H9 (cell line): ENCODE measurements around the gene KRTAP10-10. TPM values are rescaled to one million over a fixed set of nuclear protein-coding genes. Genes with fewer than 3 reads are reported as not detected.
A peak's percentile ranks its signal among the peaks of the same experiment; 100 is the strongest.

Experiments used
- DNase-seq: peaks from one replicate; pipeline ENCODE4 v3.0.0-alpha.2; 2017
- H2AFZ ChIP-seq: one replicate; pipeline ENCODE4 v1.6.1; 2013; ENCODE audit warnings: mild to moderate bottlenecking, low read length, control low read depth, moderate library complexity
- H2AK5ac ChIP-seq: 2 replicates; pipeline ENCODE4 v1.6.1; 2013; ENCODE audit warnings: low read length, control low read depth, mixed read lengths; ENCODE audit not compliant: insufficient read length
- H2BK120ac ChIP-seq: one replicate; pipeline ENCODE4 v1.6.1; 2013; ENCODE audit warnings: low read depth, mild to moderate bottlenecking, low read length, control low read depth, inconsistent platforms; ENCODE audit not compliant: poor library complexity, severe bottlenecking
- H2BK12ac ChIP-seq: 2 replicates; pipeline ENCODE4 v1.6.1; 2013; ENCODE audit warnings: low read length, control low read depth, mixed read lengths, low read depth; ENCODE audit not compliant: insufficient read length
- H2BK15ac ChIP-seq: 2 replicates; pipeline ENCODE4 v1.6.1; 2013; ENCODE audit warnings: low read depth, low read length, control low read depth
- H2BK20ac ChIP-seq: one replicate; pipeline ENCODE4 v1.6.1; 2013; ENCODE audit warnings: low read depth, mild to moderate bottlenecking, low read length, control low read depth, inconsistent platforms; ENCODE audit not compliant: poor library complexity, severe bottlenecking
- H2BK5ac ChIP-seq: 2 replicates; pipeline ENCODE4 v1.6.1; 2013; ENCODE audit warnings: low read length, control low read depth, mixed read lengths; ENCODE audit not compliant: insufficient read length
- H3K14ac ChIP-seq: 2 replicates; pipeline ENCODE4 v1.6.1; 2013; ENCODE audit warnings: low read length, control low read depth; ENCODE audit not compliant: insufficient read depth
- H3K18ac ChIP-seq: 2 replicates; pipeline ENCODE4 v1.6.1; 2013; ENCODE audit warnings: low read depth, mild to moderate bottlenecking, mixed read lengths, low read length, control low read depth; ENCODE audit not compliant: insufficient read length
- H3K23ac ChIP-seq: 2 replicates; pipeline ENCODE4 v1.6.1; 2013; ENCODE audit warnings: low read length, control low read depth, mixed read lengths, low read depth; ENCODE audit not compliant: insufficient read length
- H3K23me2 ChIP-seq: 2 replicates; pipeline ENCODE4 v1.6.1; 2013; ENCODE audit warnings: low read depth, mild to moderate bottlenecking, mixed read lengths, low read length, control low read depth; ENCODE audit not compliant: insufficient read length, poor library complexity, severe bottlenecking
- H3K27ac ChIP-seq: 2 replicates; pipeline ENCODE4 v1.5.1; 2013; ENCODE audit warnings: low read length, control low read depth, mixed read lengths, low read depth; ENCODE audit not compliant: insufficient read length
- H3K27me3 ChIP-seq: 2 replicates; pipeline ENCODE4 v1.6.1; 2013; ENCODE audit warnings: low read length, control low read depth, inconsistent platforms; ENCODE audit not compliant: insufficient read depth
- H3K4ac ChIP-seq: 2 replicates; pipeline ENCODE4 v1.6.1; 2013; ENCODE audit warnings: low read depth, mild to moderate bottlenecking, control low read depth, inconsistent platforms, low read length, moderate library complexity
- H3K4me1 ChIP-seq: 2 replicates; pipeline ENCODE4 v1.6.1; 2013; ENCODE audit warnings: low read length, control low read depth, inconsistent platforms; ENCODE audit not compliant: insufficient read depth
- H3K4me2 ChIP-seq: 2 replicates; pipeline ENCODE4 v1.6.1; 2013; ENCODE audit warnings: low read length, control low read depth, mixed read lengths; ENCODE audit not compliant: insufficient read length, insufficient read depth
- H3K56ac ChIP-seq: 2 replicates; pipeline ENCODE4 v1.6.1; 2013; ENCODE audit warnings: low read depth, mild to moderate bottlenecking, mixed read lengths, low read length, control low read depth; ENCODE audit not compliant: insufficient read length
- H3K79me1 ChIP-seq: 2 replicates; pipeline ENCODE4 v1.6.1; 2013; ENCODE audit warnings: low read depth, mild to moderate bottlenecking, moderate library complexity, low read length, control low read depth, inconsistent platforms; ENCODE audit not compliant: insufficient read depth, poor library complexity, severe bottlenecking
- H3K79me2 ChIP-seq: 2 replicates; pipeline ENCODE4 v1.6.1; 2013; ENCODE audit warnings: low read length, control low read depth, inconsistent platforms; ENCODE audit not compliant: insufficient read depth
- H3K9ac ChIP-seq: 2 replicates; pipeline ENCODE4 v1.6.1; 2013; ENCODE audit warnings: low read length, control low read depth, mixed read lengths; ENCODE audit not compliant: insufficient read length; ENCODE audit errors: extremely low read depth
- H3K9me3 ChIP-seq: one replicate; pipeline ENCODE4 v1.6.1; 2013; ENCODE audit warnings: low read depth, low read length, inconsistent platforms; ENCODE audit not compliant: control insufficient read depth
- H3T11ph ChIP-seq: one replicate; pipeline ENCODE4 v1.6.1; 2013; ENCODE audit warnings: mild to moderate bottlenecking, low read length, control low read depth, inconsistent platforms
- H4K20me1 ChIP-seq: one replicate; pipeline ENCODE4 v1.6.1; 2013; ENCODE audit not compliant: control insufficient read depth, insufficient read length, insufficient read depth
- H4K5ac ChIP-seq: 2 replicates; pipeline ENCODE4 v1.6.1; 2013; ENCODE audit warnings: low read depth, mild to moderate bottlenecking, mixed read lengths, low read length, control low read depth; ENCODE audit not compliant: insufficient read length
- H4K8ac ChIP-seq: replicated peaks from 2 replicates; pipeline ENCODE4 v1.6.1; 2013; ENCODE audit warnings: low read length, control low read depth, mixed read lengths, low read depth; ENCODE audit not compliant: insufficient read length
- H4K91ac ChIP-seq: 2 replicates; pipeline ENCODE4 v1.6.1; 2013; ENCODE audit warnings: low read depth, mild to moderate bottlenecking, moderate library complexity, mixed read lengths, low read length, control low read depth; ENCODE audit not compliant: insufficient read length
- H3K27ac Mint-ChIP-seq, 3 experiments: 2 replicates in 2 of 3; 3 replicates in 1 of 3; pipeline ENCODE4 v1.8.0; 2020 to 2021; ENCODE audit warnings: mixed read lengths in 3 of 3, mild to moderate bottlenecking in 1 of 3, moderate library complexity in 1 of 3
- H3K27me3 Mint-ChIP-seq: 2 replicates; pipeline ENCODE4 v1.8.0; 2021; ENCODE audit warnings: low read depth, mild to moderate bottlenecking, moderate library complexity, mixed read lengths
- H3K36me3 Mint-ChIP-seq, 3 experiments: 2 replicates in 2 of 3; 3 replicates in 1 of 3; pipeline ENCODE4 v1.8.0; 2020 to 2021; ENCODE audit warnings: low read depth in 3 of 3, mixed read lengths in 3 of 3; ENCODE audit not compliant: insufficient read depth in 1 of 3
- H3K4me1 Mint-ChIP-seq, 2 experiments: 2 replicates each; pipeline ENCODE4 v1.8.0; 2020; ENCODE audit warnings: mixed read lengths in 2 of 2
- H3K4me3 Mint-ChIP-seq, 2 experiments: 2 replicates in 1 of 2; 3 replicates in 1 of 2; pipeline ENCODE4 v1.8.0; 2020 to 2021; ENCODE audit warnings: mild to moderate bottlenecking in 2 of 2, mixed read lengths in 2 of 2, moderate library complexity in 1 of 2
- H3K9me3 Mint-ChIP-seq, 2 experiments: 2 replicates in 1 of 2; 3 replicates in 1 of 2; pipeline ENCODE4 v1.8.0; 2020; ENCODE audit warnings: mild to moderate bottlenecking in 2 of 2, mixed read lengths in 2 of 2, moderate library complexity in 1 of 2
- WGBS: extraction: QIAGEN DNeasy Blood & Tissue Kit; methylation state at CpG from one replicate; pipeline ENCODE4 v1.1.7; 2013; ENCODE audit warnings: missing lambda C conversion rate, low lambda C conversion rate, mixed read lengths; ENCODE audit not compliant: insufficient read length; ENCODE audit errors: extremely low coverage; 5-methylcytosine and 5-hydroxymethylcytosine counted together
- total RNA-seq: library from RNA; stranded (reverse); gene quantifications from 2 replicates; pipeline ENCODE4 v1.2.1, GENCODE V29; 2021
- TF ChIP-seq, protein P1 (sequence below): fragments of 200-600 bp; sonication (generic); conservative IDR thresholded peaks from 3 replicates; pipeline ENCODE4 v1.8.0; 2021; ENCODE audit warnings: antibody characterized with exemption, mild to moderate bottlenecking

The KRTAP10-10 gene
- total RNA-seq, 1 experiment from 2014 or later = not detected

DNA sequence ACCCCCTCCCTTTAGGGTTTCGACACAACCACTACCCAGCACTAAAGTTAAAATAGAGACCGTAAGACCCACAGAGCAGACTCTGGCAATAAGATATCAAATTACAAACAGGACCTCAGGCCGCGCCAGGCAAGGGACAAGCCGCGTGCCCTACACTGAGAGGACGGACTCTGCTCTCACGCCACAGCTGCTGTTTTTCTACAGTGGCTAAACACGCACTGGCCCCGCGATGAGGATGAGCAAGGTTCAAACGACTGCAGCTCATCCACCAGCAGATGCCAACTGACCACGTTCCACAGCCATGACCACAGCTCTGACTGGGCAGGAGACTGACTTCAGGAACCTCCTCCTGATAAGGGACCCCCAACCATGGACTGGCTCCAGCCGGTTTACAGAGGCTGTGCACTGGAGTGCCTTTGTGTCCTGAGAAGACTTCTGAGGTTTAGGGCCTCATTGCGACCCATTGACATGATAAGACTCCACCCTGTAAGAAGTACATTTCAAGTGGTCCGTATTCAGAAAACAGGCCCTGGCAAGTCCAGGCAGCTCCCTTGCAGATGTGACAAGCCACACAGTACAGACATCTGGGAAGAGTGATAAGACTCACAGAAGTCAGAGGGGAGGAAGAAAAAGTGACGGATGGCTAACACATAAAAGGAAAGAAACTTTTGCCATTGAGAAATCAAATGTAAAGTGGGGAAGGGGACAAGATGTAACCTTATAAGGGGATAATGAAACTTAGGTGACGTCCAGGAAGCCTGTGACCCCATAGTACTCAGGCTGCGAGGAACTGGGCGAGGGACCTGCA, 43.4 kb upstream of the KRTAP10-10 start:
- no peaks in the 10 kb centered on the region for H3K27me3 ChIP-seq
- no peak overlapping the region for H3T11ph ChIP-seq
- H3K79me2 ChIP-seq = no peaks in the 10 kb centered on the region
- no peak overlapping the region for H2AK5ac ChIP-seq
- H3K9ac ChIP-seq = no peak overlapping the region
- TF ChIP-seq, protein P1, sequence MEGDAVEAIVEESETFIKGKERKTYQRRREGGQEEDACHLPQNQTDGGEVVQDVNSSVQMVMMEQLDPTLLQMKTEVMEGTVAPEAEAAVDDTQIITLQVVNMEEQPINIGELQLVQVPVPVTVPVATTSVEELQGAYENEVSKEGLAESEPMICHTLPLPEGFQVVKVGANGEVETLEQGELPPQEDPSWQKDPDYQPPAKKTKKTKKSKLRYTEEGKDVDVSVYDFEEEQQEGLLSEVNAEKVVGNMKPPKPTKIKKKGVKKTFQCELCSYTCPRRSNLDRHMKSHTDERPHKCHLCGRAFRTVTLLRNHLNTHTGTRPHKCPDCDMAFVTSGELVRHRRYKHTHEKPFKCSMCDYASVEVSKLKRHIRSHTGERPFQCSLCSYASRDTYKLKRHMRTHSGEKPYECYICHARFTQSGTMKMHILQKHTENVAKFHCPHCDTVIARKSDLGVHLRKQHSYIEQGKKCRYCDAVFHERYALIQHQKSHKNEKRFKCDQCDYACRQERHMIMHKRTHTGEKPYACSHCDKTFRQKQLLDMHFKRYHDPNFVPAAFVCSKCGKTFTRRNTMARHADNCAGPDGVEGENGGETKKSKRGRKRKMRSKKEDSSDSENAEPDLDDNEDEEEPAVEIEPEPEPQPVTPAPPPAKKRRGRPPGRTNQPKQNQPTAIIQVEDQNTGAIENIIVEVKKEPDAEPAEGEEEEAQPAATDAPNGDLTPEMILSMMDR = no peak
- no peak overlapping the region for H2BK20ac ChIP-seq
- H3K23ac ChIP-seq = no peak overlapping the region
- DNase-seq = peak; percentile 56
- no peak overlapping the region for H2BK12ac ChIP-seq
- H3K56ac ChIP-seq = no peak overlapping the region
- no peaks in the 10 kb centered on the region for H3K23me2 ChIP-seq
- no CpG with 5 or more reads among the region's 20 CpGs for WGBS
- H3K79me1 ChIP-seq = no peaks in the 10 kb centered on the region
- H3K14ac ChIP-seq = peak overlapping the region; percentile 55; the same call in 1 of the 2 replicates
- H4K91ac ChIP-seq = no peak overlapping the region
- H3K27ac ChIP-seq = no peak overlapping the region
- no peaks in the 10 kb centered on the region for H3K9me3 ChIP-seq
- no peak overlapping the region for H4K8ac ChIP-seq
- no peak overlapping the region for H2BK15ac ChIP-seq
- 0 out of 7 replicates have a peak, but pooled peaks cover 0 to 3% (median 0%) of the 10 kb centered on the region in 3 experiments for H3K36me3 Mint-ChIP-seq
- H3K9me3 Mint-ChIP-seq = no peaks in the 10 kb centered on the region; a peak in 1 of 5 replicates
- peaks cover 44 to 45% of the 10 kb centered on the region in 2 experiments for H3K4me1 Mint-ChIP-seq
- no peak overlapping the region for H3K4ac ChIP-seq
- H3K27me3 Mint-ChIP-seq = no peaks in the 10 kb centered on the region; the same call in none of the 2 replicates
- H2BK5ac ChIP-seq = no peak overlapping the region
- H2BK120ac ChIP-seq = no peak overlapping the region
- H2AFZ ChIP-seq = no peak overlapping the region
- no peak overlapping the region for H4K5ac ChIP-seq
- no peaks in the 10 kb centered on the region; the same call in 1 of the 2 replicates for H3K4me1 ChIP-seq
- H3K27ac Mint-ChIP-seq = peak overlapping the region in 2 of 3 experiments; percentile 61 to 81; a peak in 3 of 7 replicates
- peak overlapping the region in 1 of 2 experiments; percentile 64; a peak in 2 of 5 replicates for H3K4me3 Mint-ChIP-seq
- no peak overlapping the region for H3K4me2 ChIP-seq
- peak overlapping the region; percentile 52 for H3K18ac ChIP-seq
- no peaks in the 10 kb centered on the region for H4K20me1 ChIP-seq
